A549 (cell line): ENCODE measurements around the gene ELOVL6. TPM values are rescaled to one million over a fixed set of nuclear protein-coding genes. Genes with fewer than 3 reads are reported as not detected.

ENCODE experiments used
- ATAC-seq, 2 experiments: fragments of 200-7000 bp in 1 of 2; fragments of >200 bp in 1 of 2; cut with Nextera tagmentation in 1 of 2; cut with Tn5 transposase in 1 of 2; 3 replicates each; pipeline versions ENCODE4 v1.8.0 to v1.9.1; 2018 to 2020; ENCODE audit warnings: mild to moderate bottlenecking in 1 of 2, moderate library complexity in 1 of 2
- CTCF ChIA-PET: fragments of 300-600 bp; sonication (Branson Sonifier 250); formaldehyde crosslinking; extraction: SDS; loops from one replicate; lab custom pipeline; 2021; ENCODE audit warnings: antibody characterized with exemption, inconsistent platforms; lab: Yijun Ruan, JAX
- POLR2A ChIA-PET: fragments of 350-600 bp; formaldehyde crosslinking; extraction: SDS; loops from one replicate; lab custom pipeline; 2021; ENCODE audit warnings: antibody characterized with exemption, inconsistent platforms; lab: Yijun Ruan, JAX
- DNase-seq, 2 experiments: peaks; one replicate each; pipeline versions ENCODE4 v3.0.0 to v3.0.0-alpha.2; 2011 to 2016; ENCODE audit warnings: low read depth in 1 of 2, low spot score in 1 of 2
- FAIRE-seq: peaks from 2 replicates; lab custom pipeline; 2011; peaks lifted over from hg19 to GRCh38; lab: Jason Lieb, UNC
- H3K27ac ChIP-seq, 2 experiments: fragments of >200 bp; sonication (Bioruptor Twin); formaldehyde crosslinking; 3 replicates each; pipeline ENCODE4 v1.5.1; 2016 to 2017
- H3K4me1 ChIP-seq: fragments of >200 bp; sonication (Bioruptor Twin); formaldehyde crosslinking; 3 replicates; pipeline ENCODE4 v1.6.1; 2016
- H3K4me2 ChIP-seq: fragments of >200 bp; sonication (Bioruptor Twin); formaldehyde crosslinking; 3 replicates; pipeline ENCODE4 v1.6.1; 2016
- H3K4me3 ChIP-seq: fragments of >200 bp; sonication (Bioruptor Twin); formaldehyde crosslinking; 3 replicates; pipeline ENCODE4 v1.5.1; 2016
- H3K9me3 ChIP-seq: fragments of >200 bp; sonication (Bioruptor Twin); formaldehyde crosslinking; 3 replicates; pipeline ENCODE4 v1.6.1; 2016
- ATOH8 ChIP-seq: fragments of 250-450 bp; sonication (Bioruptor Pico); IDR thresholded peaks from 2 replicates; pipeline ENCODE4 v1.5.0; 2020; ENCODE audit warnings: low read depth, mild to moderate bottlenecking, moderate library complexity
- CHD2 ChIP-seq: fragments of 150-350 bp; IDR thresholded peaks from 2 replicates; pipeline ENCODE4 v1.6.1; 2014; ENCODE audit warnings: low read length; ENCODE audit not compliant: partially characterized antibody
- EHF ChIP-seq: fragments of 250-450 bp; sonication (Bioruptor Pico); IDR thresholded peaks from 2 replicates; pipeline ENCODE4 v1.5.0; 2020; ENCODE audit warnings: mild to moderate bottlenecking
- EHMT2 ChIP-seq: fragments of 200-600 bp; sonication (generic); IDR thresholded peaks from 2 replicates; pipeline ENCODE4 v1.6.1; 2016; ENCODE audit warnings: antibody characterized with exemption, low read depth, mild to moderate bottlenecking, moderate library complexity
- ESRRA ChIP-seq: fragments of 150-350 bp; IDR thresholded peaks from 2 replicates; pipeline ENCODE4 v1.6.1; 2014; ENCODE audit warnings: mild to moderate bottlenecking, low read length, borderline replicate concordance
- GATA3 ChIP-seq: IDR thresholded peaks from 2 replicates; pipeline ENCODE4 v1.6.1; 2012; ENCODE audit warnings: borderline replicate concordance
- HDAC2 ChIP-seq: fragments of 200-600 bp; sonication (generic); IDR thresholded peaks from 2 replicates; pipeline ENCODE4 v1.6.1; 2016
- HOXB13 ChIP-seq: fragments of 250-450 bp; sonication (Bioruptor Pico); IDR thresholded peaks from 2 replicates; pipeline ENCODE4 v1.5.0; 2020; ENCODE audit warnings: low read depth, mild to moderate bottlenecking, moderate library complexity
- KDM1A ChIP-seq: fragments of 200-600 bp; sonication (generic); IDR thresholded peaks from 2 replicates; pipeline ENCODE4 v1.6.1; 2016; ENCODE audit warnings: low read depth, mild to moderate bottlenecking
- KDM5A ChIP-seq: fragments of 200-600 bp; sonication (generic); IDR thresholded peaks from 2 replicates; pipeline ENCODE4 v1.6.1; 2016; ENCODE audit warnings: antibody characterized with exemption, mild to moderate bottlenecking
- MAFK ChIP-seq: fragments of 450-650 bp; IDR thresholded peaks from 2 replicates; pipeline ENCODE4 v1.6.1; 2014; ENCODE audit not compliant: partially characterized antibody
- MYC ChIP-seq: IDR thresholded peaks from 2 replicates; pipeline ENCODE4 v1.6.1; 2012; ENCODE audit warnings: mild to moderate bottlenecking, inconsistent platforms, low read length, improper control_type of control experiment, borderline replicate concordance
- NFE2L2 ChIP-seq: fragments of 150-350 bp; conservative IDR thresholded peaks from 2 replicates; pipeline ENCODE4 v1.6.1; 2014; ENCODE audit warnings: low read length
- PHF8 ChIP-seq: fragments of 200-600 bp; sonication (generic); IDR thresholded peaks from 2 replicates; pipeline ENCODE4 v1.6.1; 2016; ENCODE audit warnings: low read depth, mild to moderate bottlenecking, antibody characterized with exemption, moderate library complexity, borderline replicate concordance
- RAD21 ChIP-seq, 2 experiments: fragments of >200 bp in 1 of 2; sonication (Bioruptor Twin) in 1 of 2; formaldehyde crosslinking in 1 of 2; IDR thresholded peaks in 1 of 2; conservative IDR thresholded peaks in 1 of 2; 2 replicates in 1 of 2; 3 replicates in 1 of 2; pipeline ENCODE4 v1.6.1; 2012 to 2018; ENCODE audit warnings: inconsistent platforms in 1 of 2
- USF2 ChIP-seq: fragments of 450-650 bp; IDR thresholded peaks from 2 replicates; pipeline ENCODE4 v1.6.1; 2014; ENCODE audit warnings: antibody characterized with exemption
- ZFP36 ChIP-seq: fragments of 450-650 bp; IDR thresholded peaks from 2 replicates; pipeline ENCODE4 v1.6.1; 2014; ENCODE audit warnings: borderline replicate concordance; ENCODE audit not compliant: partially characterized antibody
- ZNF302 ChIP-seq: fragments of 250-450 bp; sonication (Bioruptor Pico); IDR thresholded peaks from 2 replicates; pipeline ENCODE4 v1.9.0; 2021; ENCODE audit warnings: inconsistent platforms, mild to moderate bottlenecking, moderate library complexity
- WGBS: methylation state at CpG from one replicate; pipeline ENCODE4 v1.1.6; 2017; ENCODE audit errors: missing lambda C conversion rate; 5-methylcytosine and 5-hydroxymethylcytosine counted together
- polyA plus RNA-seq, 4 experiments: library from polyadenylated mRNA; depleted of rRNA in 3 of 4; stranded (reverse); fragments of >200 nt; fragmentation: RNase III in 1 of 4; extraction: RNeasy Plus Mini Kit Qiagen cat#74134 plus additional on column Dnase treatment in 1 of 4; gene quantifications; 2 replicates in 3 of 4; 3 replicates in 1 of 4; pipeline ENCODE4 v1.2.3, GENCODE V29; 2011 to 2017
- TF ChIP-seq, protein P1 (sequence below): IDR thresholded peaks from 2 replicates; pipeline ENCODE4 v1.6.1; 2012; ENCODE audit warnings: low read depth, borderline replicate concordance

The ELOVL6 gene
- polyA plus RNA-seq, 2 of the 4 experiments (the other 2 are of a cell fraction): 22.0 to 26.8 TPM

GRCh38 chr4:110064295-110064694 is 134.1 kb downstream of the ELOVL6 start:
- CTCF ChIA-PET: interaction anchor here (0.7 to 1.8 kb wide), 3 partner anchors 14 to 55 kb away, joined by 3 to 7 read pairs (median 3); no protein-coding TSS in a partner anchor

GRCh38 chr4:110062166-110062565 is 136.2 kb downstream of the ELOVL6 start:
- FAIRE-seq: no peak
- POLR2A ChIA-PET: no interaction called here

More at GRCh38 chr4:110064295-110064694, 134.1 kb downstream of the ELOVL6 start:
- no peak overlapping the region for H3K4me2 ChIP-seq
- DNase-seq: no peak
- H3K27ac ChIP-seq: no peak overlapping the region
- H3K4me3 ChIP-seq: no peak overlapping the region
- POLR2A ChIA-PET: no interaction called here
- H3K9me3 ChIP-seq: no peaks in the 10 kb centered on the region
- TF ChIP-seq CHD2: no peak
- no peak for TF ChIP-seq KDM1A
- TF ChIP-seq GATA3: no peak
- no peak for TF ChIP-seq ATOH8 (CRISPR knock-in tag)
- no peak for TF ChIP-seq USF2
- no peak for TF ChIP-seq NFE2L2
- FAIRE-seq: no peak
- no peak for ATAC-seq
- WGBS: 76% methylated on average over 1 of the region's 1 CpG
- peaks cover 14% of the 10 kb centered on the region; the same call in 2 of the 3 replicates for H3K4me1 ChIP-seq

GRCh38 chr4:110061076-110061475 is 137.3 kb downstream of the ELOVL6 start:
- POLR2A ChIA-PET: no interaction called here
- Histone ChIP-seq H3K27ac (no peak overlapping the region; a peak in 1 of 6 replicates), H3K4me3 (no peak overlapping the region), H3K9me3 (no peaks in the 10 kb centered on the region), H3K4me2 (no peak overlapping the region), H3K4me1 (peaks cover 20% of the 10 kb centered on the region; the same call in 2 of the 3 replicates)
- ATAC-seq (no peak), DNase-seq (no peak), FAIRE-seq (no peak)
- 94% methylated on average over 2 of the region's 2 CpGs for WGBS
- TF ChIP-seq ZNF302 (no peak), ESRRA (no peak), EHMT2 (no peak), MAFK (no peak)
- TF ChIP-seq, protein P1, sequence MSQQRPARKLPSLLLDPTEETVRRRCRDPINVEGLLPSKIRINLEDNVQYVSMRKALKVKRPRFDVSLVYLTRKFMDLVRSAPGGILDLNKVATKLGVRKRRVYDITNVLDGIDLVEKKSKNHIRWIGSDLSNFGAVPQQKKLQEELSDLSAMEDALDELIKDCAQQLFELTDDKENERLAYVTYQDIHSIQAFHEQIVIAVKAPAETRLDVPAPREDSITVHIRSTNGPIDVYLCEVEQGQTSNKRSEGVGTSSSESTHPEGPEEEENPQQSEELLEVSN: no peak
- CTCF ChIA-PET: interaction anchor here (1.2 kb wide), 1 partner anchor 12 kb away, joined by 5 read pairs; no protein-coding TSS in a partner anchor

More at GRCh38 chr4:110062166-110062565, 136.2 kb downstream of the ELOVL6 start:
- Histone ChIP-seq H3K4me3 (no peak overlapping the region), H3K4me1 (peaks cover 20% of the 10 kb centered on the region; the same call in 2 of the 3 replicates), H3K4me2 (no peak overlapping the region), H3K9me3 (no peaks in the 10 kb centered on the region), H3K27ac (no peak overlapping the region)
- CTCF ChIA-PET: interaction anchor here (1.2 kb wide), 2 partner anchors 13 to 447 kb away, joined by 3 to 5 read pairs; no protein-coding TSS in a partner anchor
- 92% methylated on average over 5 of the region's 5 CpGs for WGBS
- no peak for ATAC-seq
- no peak for DNase-seq
- TF ChIP-seq EHF (CRISPR knock-in tag): no peak
- no peak for TF ChIP-seq MYC
- no peak for TF ChIP-seq RAD21 (conservative IDR thresholded peaks at IDR 0.05 in 1 of 2, IDR thresholded peaks at IDR 0.05 in 1 of 2)
- no peak for TF ChIP-seq HOXB13 (CRISPR knock-in tag)
- TF ChIP-seq PHF8: no peak
- no peak for TF ChIP-seq KDM5A
- TF ChIP-seq NFE2L2: no peak
- no peak for TF ChIP-seq ZFP36
- no peak for TF ChIP-seq HDAC2
- TF ChIP-seq CHD2: no peak
